Adrenal gland (tissue), 12 donors: ENCODE data around the gene ATXN7L1. TPM values are rescaled to one million over a fixed set of nuclear protein-coding genes. Genes with fewer than 3 reads are reported as not detected.

ENCODE experiments used
- DNase-seq, 7 donors: peaks; one replicate each; pipeline ENCODE4 v3.0.0-alpha.2; 2019 to 2020
- H3K27ac ChIP-seq, 5 donors: fragments of 200-600 bp; sonication (generic) in 4 of 5; 1 replicate in 3 of 5; 2 replicates in 2 of 5; pipeline versions ENCODE4 v1.5.1 to v1.8.0; 2016 to 2020; ENCODE audit warnings: mild to moderate bottlenecking in 1 of 5
- H3K27me3 ChIP-seq: fragments of 200-600 bp; 2 replicates; pipeline ENCODE4 v1.8.0; 2021
- H3K36me3 ChIP-seq, 2 donors: fragments of 200-600 bp; replicated peaks in 1 of 2; 1 replicate in 1 of 2; 2 replicates in 1 of 2; pipeline versions ENCODE4 v1.5.1 to v1.8.0; 2018 to 2022
- H3K4me1 ChIP-seq, 2 donors: fragments of 200-600 bp; replicated peaks in 1 of 2; 1 replicate in 1 of 2; 2 replicates in 1 of 2; pipeline versions ENCODE4 v1.5.1 to v1.8.0; 2018 to 2021
- H3K4me3 ChIP-seq, 4 donors: fragments of 200-600 bp; sonication (generic) in 3 of 4; one replicate each; pipeline ENCODE4 v1.5.1; 2016 to 2018
- H3K9me3 ChIP-seq, 3 donors: fragments of 200-600 bp; sonication (generic) in 1 of 3; replicated peaks in 1 of 3; 1 replicate in 2 of 3; 2 replicates in 1 of 3; pipeline versions ENCODE4 v1.5.1 to v1.8.0; 2016 to 2021
- POLR2A ChIP-seq, 2 donors: fragments of 450-650 bp; IDR thresholded peaks; one replicate each; pipeline ENCODE4 v1.6.1; 2017; ENCODE audit warnings: antibody characterized with exemption in 2 of 2, mild to moderate bottlenecking in 2 of 2, moderate library complexity in 1 of 2
- WGBS, 4 donors: extraction: QIAGEN DNeasy Blood & Tissue Kit in 2 of 4; methylation state at CpG; one replicate each; pipeline versions ENCODE4 v1.1.5 to v1.1.7; 2013 to 2017; 5-methylcytosine and 5-hydroxymethylcytosine counted together
- intact Hi-C, 2 donors: fragments of 100-400 bp; cut with DNase I; formaldehyde crosslinking; loops; one replicate each; pipeline versions ENCODE4 v1.14.1 to v1.15.0; 2022 to 2023
- polyA plus RNA-seq, 3 donors: library from polyadenylated mRNA; stranded (reverse); fragments of 200-250 nt in 2 of 3; fragments of 350-450 nt in 1 of 3; fragmentation: Illumina TruSeq in 1 of 3; extraction: RNeasy Lipid Tissue Mini Kit (QIAGEN cat#74804) in 1 of 3; gene quantifications; one replicate each; pipeline ENCODE4 v1.2.3, GENCODE V29; 2013 to 2014
- total RNA-seq, 9 donors: library from RNA; depleted of rRNA in 4 of 9; stranded (reverse); fragments of >200 nt in 4 of 9; fragments of 120-200 nt in 1 of 9; fragmentation: NEBNext Ultra II Directional in 1 of 9; extraction: Animal tissue kit (Norgen Biotek cat#: 25700) in 1 of 9; gene quantifications; one replicate each; pipeline versions ENCODE4 v1.1.0 to v1.2.4, GENCODE V29; 2013 to 2023
- TF ChIP-seq, protein P1 (sequence below), 6 experiments: fragments of 450-650 bp in 4 of 6; fragments of 200-600 bp in 2 of 6; sonication (generic) in 1 of 6; IDR thresholded peaks; 1 replicate in 5 of 6; 2 replicates in 1 of 6; pipeline versions ENCODE4 v1.5.1 to v1.8.0; 2016 to 2021; ENCODE audit warnings: antibody characterized with exemption in 6 of 6, mild to moderate bottlenecking in 2 of 6, moderate library complexity in 1 of 6
- donor health status: healthy with polysubstance abuse.
- donor health status: Bipolar disorder and iron deficiency.
- donor health status: DM: yes; HTN: yes; CAD: no.
- donor health status: DM: no; HTN: no; CAD: no.
- donor health status: DM: no; HTN: no; CAD: no.
- donor health status: DM: yes; HTN: yes; CAD: no.

The ATXN7L1 gene
- total and polyA plus RNA-seq, 12 donors: 3.6 to 24.6 (median 9.0) TPM

DNA sequence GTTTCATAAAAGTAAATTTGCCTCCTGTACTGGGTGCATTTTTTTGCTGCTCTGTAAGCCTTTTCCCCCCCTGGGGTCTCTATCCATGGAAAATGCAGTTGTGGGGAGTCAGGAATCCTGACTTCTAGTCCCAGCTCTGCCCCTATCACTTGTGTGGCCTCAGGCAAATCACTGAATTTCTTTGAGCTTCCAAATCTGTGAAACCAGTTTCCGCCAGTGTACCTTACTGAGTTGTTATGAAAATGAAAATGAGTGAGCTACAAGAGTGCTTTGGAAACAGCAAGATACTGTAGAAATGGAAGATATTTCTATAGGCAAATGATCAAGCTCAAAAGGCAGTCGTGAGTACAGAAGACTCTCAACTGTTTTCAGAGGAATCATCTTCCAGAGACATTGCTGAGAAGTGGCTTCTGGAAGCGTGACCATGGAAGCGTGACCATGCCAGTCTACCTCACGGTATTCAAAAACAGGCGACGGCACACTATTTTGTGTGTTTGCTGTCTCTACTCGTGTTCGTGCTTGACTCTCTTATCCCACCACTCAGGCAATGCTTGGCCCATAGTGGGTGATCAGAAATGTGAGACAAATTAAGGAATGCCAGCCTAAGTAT lies 107.4 kb downstream of the ATXN7L1 start:
- Histone ChIP-seq H3K4me1 (peaks cover 13 to 14% of the 10 kb centered on the region in 2 donors), H3K36me3 (no peaks in the 10 kb centered on the region), H3K27ac (no peak overlapping the region), H3K27me3 (no peaks in the 10 kb centered on the region), H3K9me3 (no peaks in the 10 kb centered on the region), H3K4me3 (no peak overlapping the region)
- intact Hi-C loops: loop anchor here (10.0 kb wide), 2 partner anchors 106 to 114 kb away; partner anchors contain the start of gene ATXN7L1 (in 1 of the 2)
- DNase-seq: peak in 1 of 7 donors; percentile 24
- 97 to 99% (median 98%) methylated on average over 9 of the region's 9 CpGs for WGBS, 4 donors
- TF ChIP-seq POLR2A (IDR thresholded peaks at IDR 0.05): no peak
- TF ChIP-seq, protein P1, sequence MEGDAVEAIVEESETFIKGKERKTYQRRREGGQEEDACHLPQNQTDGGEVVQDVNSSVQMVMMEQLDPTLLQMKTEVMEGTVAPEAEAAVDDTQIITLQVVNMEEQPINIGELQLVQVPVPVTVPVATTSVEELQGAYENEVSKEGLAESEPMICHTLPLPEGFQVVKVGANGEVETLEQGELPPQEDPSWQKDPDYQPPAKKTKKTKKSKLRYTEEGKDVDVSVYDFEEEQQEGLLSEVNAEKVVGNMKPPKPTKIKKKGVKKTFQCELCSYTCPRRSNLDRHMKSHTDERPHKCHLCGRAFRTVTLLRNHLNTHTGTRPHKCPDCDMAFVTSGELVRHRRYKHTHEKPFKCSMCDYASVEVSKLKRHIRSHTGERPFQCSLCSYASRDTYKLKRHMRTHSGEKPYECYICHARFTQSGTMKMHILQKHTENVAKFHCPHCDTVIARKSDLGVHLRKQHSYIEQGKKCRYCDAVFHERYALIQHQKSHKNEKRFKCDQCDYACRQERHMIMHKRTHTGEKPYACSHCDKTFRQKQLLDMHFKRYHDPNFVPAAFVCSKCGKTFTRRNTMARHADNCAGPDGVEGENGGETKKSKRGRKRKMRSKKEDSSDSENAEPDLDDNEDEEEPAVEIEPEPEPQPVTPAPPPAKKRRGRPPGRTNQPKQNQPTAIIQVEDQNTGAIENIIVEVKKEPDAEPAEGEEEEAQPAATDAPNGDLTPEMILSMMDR (IDR thresholded peaks at IDR 0.05): no peak

DNA sequence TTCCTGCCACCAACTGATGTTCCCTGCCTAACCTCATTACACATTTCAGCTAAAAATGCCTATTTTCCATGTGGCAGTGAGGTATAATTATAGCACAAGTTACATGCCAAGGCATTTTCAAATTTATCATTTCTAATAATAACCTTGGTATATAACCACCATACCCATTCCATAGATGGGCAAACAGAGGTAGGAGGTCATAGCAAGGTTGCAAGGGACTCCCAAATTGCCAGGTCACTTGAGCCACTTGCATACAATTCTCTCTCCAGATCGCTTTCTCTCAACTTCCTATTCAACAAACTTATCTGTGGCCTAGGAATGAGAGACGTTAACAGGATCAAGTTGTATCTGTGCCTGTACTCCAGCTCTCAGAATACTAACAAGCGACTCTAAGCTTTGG lies 108.3 kb downstream of the ATXN7L1 start:
- no peaks in the 10 kb centered on the region for H3K27me3 ChIP-seq
- TF ChIP-seq POLR2A (IDR thresholded peaks at IDR 0.05): no peak
- TF ChIP-seq, protein P1 (IDR thresholded peaks at IDR 0.05): no peak
- H3K4me3 ChIP-seq: no peak overlapping the region
- H3K4me1 ChIP-seq: peaks cover 13 to 14% of the 10 kb centered on the region in 2 donors
- no peak overlapping the region for H3K27ac ChIP-seq
- DNase-seq: no peak
- 93 to 96% (median 94%) methylated on average over 3 of the region's 3 CpGs for WGBS, 4 donors
- H3K9me3 ChIP-seq: no peaks in the 10 kb centered on the region
- intact Hi-C loops: loop anchor here (10.0 kb wide), 2 partner anchors 107 to 113 kb away; partner anchors contain the start of gene ATXN7L1 (in 1 of the 2)
- no peaks in the 10 kb centered on the region for H3K36me3 ChIP-seq

DNA sequence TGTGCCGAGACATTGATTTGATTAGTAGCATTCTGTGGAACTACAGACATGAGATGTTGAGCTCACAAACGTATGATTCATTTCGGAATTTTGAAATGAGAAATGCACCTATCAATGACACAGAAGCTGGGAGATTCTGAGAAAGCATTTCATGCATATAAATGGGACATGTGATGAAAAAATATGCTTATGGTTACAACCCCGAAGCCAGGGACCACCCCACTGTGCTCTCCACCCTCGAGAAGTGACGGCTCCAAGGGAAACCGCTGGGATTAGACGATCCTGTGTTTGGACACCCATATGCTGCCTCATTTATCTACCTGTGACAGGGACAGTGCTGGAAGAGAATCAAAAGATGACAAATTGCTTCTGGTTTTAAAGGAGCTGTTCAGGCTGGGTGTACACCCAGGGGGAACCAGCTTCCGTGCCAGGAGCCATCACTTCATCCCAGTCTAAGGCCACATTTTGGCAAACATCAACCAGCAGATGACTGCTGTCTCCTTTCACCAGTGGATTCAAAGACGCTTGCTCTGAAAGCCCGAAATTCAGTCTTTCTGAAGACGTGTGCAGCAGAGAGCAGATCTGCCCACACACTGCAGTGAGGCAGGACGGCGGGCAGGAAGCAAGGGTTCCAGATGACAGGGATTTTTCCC lies 109.9 kb downstream of the ATXN7L1 start:
- no peak overlapping the region for H3K4me3 ChIP-seq
- 90 to 94% (median 92%) methylated on average over 14 of the region's 14 CpGs for WGBS, 4 donors
- no peaks in the 10 kb centered on the region for H3K9me3 ChIP-seq
- no peaks in the 10 kb centered on the region for H3K36me3 ChIP-seq
- H3K27ac ChIP-seq: no peak overlapping the region
- intact Hi-C loops: loop anchor here (10.0 kb wide), 2 partner anchors 108 to 112 kb away; partner anchors contain the start of gene ATXN7L1 (in 1 of the 2)
- H3K27me3 ChIP-seq: no peaks in the 10 kb centered on the region
- TF ChIP-seq POLR2A (IDR thresholded peaks at IDR 0.05): no peak
- TF ChIP-seq, protein P1 (IDR thresholded peaks at IDR 0.05): no peak
- DNase-seq: peak in 1 of 7 donors; percentile 14
- peaks cover 13 to 14% of the 10 kb centered on the region in 2 donors for H3K4me1 ChIP-seq

DNA sequence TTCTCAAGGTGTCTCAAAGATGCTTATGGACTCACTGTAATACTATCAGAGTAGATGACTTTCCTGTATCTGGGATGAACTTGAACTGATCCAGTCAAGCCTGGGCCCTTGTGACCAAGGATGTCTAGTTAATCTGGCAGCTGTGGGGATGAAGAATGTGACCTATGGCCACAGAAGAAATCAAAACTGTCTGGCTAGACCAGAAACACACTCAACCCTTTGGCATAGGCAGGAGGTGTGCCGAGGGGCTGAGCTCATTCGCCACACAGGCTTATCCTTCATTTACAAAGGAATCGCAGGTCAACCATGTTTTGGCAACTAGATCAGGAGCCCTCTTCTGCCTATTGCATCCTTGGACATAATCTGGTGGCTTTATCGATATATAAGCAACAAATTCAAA lies 110.6 kb downstream of the ATXN7L1 start:
- H3K36me3 ChIP-seq: no peaks in the 10 kb centered on the region
- H3K27me3 ChIP-seq: no peaks in the 10 kb centered on the region
- no peak overlapping the region for H3K4me3 ChIP-seq
- H3K4me1 ChIP-seq: peaks cover 13 to 14% of the 10 kb centered on the region in 2 donors
- 91 to 97% (median 95%) methylated on average over 4 of the region's 4 CpGs for WGBS, 4 donors
- H3K9me3 ChIP-seq: no peaks in the 10 kb centered on the region
- no peak overlapping the region for H3K27ac ChIP-seq
- no peak for DNase-seq
- TF ChIP-seq POLR2A (IDR thresholded peaks at IDR 0.05): no peak
- TF ChIP-seq, protein P1 (IDR thresholded peaks at IDR 0.05): no peak
- intact Hi-C loops: loop anchor here (10.0 kb wide), 2 partner anchors 109 to 111 kb away; partner anchors contain the start of gene ATXN7L1 (in 1 of the 2)
